ENCODE data around the gene AFF3. TPM values are rescaled to one million over a fixed set of nuclear protein-coding genes. Genes with fewer than 3 reads are reported as not detected.

The AFF3 gene
- polyA plus RNA-seq, 1 donor (not counting 4 experiments of a cell fraction or from before 2014, with no cell fraction given) = not detected

DNA sequence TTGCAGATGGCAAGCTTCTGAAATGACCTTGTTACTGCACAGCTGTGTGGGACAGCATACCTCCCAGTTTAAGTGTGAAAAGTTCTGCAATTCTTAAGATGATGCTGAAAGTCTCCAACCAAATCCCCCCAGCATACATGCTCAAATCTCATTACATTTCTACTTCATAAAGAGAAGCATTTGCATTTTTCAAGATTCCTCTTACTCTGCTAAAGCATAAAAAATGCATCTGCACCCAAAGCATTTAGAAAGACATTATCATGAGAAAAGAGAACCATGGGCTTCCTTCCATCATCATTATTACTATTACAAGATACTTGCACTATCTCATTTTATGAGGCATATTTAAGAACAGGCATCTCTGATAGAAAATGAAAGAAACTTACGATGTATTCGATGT, 415.7 kb downstream of the AFF3 start:
- no peak for FAIRE-seq
- no peak overlapping the region for H2AFZ ChIP-seq (ENCODE audit: control insufficient read depth, low read length)

DNA sequence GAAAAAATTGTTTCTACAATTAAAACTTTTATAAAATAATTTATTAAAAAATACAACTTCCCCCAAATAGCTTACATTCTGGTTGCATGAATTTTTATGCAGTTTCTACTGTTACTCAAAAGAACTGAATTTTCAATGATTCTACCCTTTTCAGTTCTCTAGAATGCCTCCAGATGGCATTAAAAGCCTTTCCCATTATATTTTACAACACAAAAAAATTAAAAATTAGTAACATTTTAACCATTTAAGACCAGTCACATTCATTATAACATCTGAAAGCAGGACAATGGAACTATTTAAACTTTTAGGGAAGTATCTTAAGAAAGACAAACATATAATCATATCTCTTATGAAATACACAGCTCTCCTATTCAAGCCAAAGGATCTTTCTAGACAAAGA, 416.6 kb downstream of the AFF3 start:
- Histone ChIP-seq H2AFZ (ENCODE audit: control insufficient read depth, low read length) (no peak overlapping the region), H3K27me3 (ENCODE audit: control insufficient read depth, extremely low read depth, insufficient read depth, low read length) (no peaks in the 10 kb centered on the region), H3K27ac (ENCODE audit: control insufficient read depth, insufficient read depth, low read length) (no peak overlapping the region), H3K9me3 (ENCODE audit: control insufficient read depth, low read depth, low read length) (no peaks in the 10 kb centered on the region), H3K4me1 (ENCODE audit: control insufficient read depth, extremely low read depth, insufficient read depth, low read length) (no peaks in the 10 kb centered on the region), H4K20me1 (ENCODE audit: control insufficient read depth, extremely low read depth, insufficient read depth, low read length) (no peaks in the 10 kb centered on the region), H3K9me1 (ENCODE audit: control insufficient read depth, extremely low read depth, insufficient read depth, low read length) (no peaks in the 10 kb centered on the region), H3K36me3 (ENCODE audit: control insufficient read depth in 2 of 2, extremely low read depth in 1 of 2, insufficient read depth in 2 of 2, low read length in 2 of 2) (no peaks in the 10 kb centered on the region), H3K9ac (ENCODE audit: control insufficient read depth, extremely low read depth, insufficient read depth, low read length) (no peak overlapping the region), H3K4me2 (ENCODE audit: control insufficient read depth, extremely low read depth, insufficient read depth, low read depth, low read length) (no peak overlapping the region), H3K4me3 (ENCODE audit: control insufficient read depth in 2 of 3, extremely low read depth in 1 of 3, insufficient read depth in 2 of 3, low read depth in 1 of 3, low read length in 3 of 3) (no peak overlapping the region), H3K79me2 (ENCODE audit: control insufficient read depth, insufficient read depth, low read length) (no peaks in the 10 kb centered on the region)
- dilution Hi-C loops (cut with MboI; ENCODE audit: extremely low pct_ligation_motif_present, low sequenced_read_pairs) = no loop called here
- no peak for FAIRE-seq
- TF ChIP-seq, protein P1, sequence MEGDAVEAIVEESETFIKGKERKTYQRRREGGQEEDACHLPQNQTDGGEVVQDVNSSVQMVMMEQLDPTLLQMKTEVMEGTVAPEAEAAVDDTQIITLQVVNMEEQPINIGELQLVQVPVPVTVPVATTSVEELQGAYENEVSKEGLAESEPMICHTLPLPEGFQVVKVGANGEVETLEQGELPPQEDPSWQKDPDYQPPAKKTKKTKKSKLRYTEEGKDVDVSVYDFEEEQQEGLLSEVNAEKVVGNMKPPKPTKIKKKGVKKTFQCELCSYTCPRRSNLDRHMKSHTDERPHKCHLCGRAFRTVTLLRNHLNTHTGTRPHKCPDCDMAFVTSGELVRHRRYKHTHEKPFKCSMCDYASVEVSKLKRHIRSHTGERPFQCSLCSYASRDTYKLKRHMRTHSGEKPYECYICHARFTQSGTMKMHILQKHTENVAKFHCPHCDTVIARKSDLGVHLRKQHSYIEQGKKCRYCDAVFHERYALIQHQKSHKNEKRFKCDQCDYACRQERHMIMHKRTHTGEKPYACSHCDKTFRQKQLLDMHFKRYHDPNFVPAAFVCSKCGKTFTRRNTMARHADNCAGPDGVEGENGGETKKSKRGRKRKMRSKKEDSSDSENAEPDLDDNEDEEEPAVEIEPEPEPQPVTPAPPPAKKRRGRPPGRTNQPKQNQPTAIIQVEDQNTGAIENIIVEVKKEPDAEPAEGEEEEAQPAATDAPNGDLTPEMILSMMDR (optimal IDR thresholded peaks at IDR 0.05 in 1 of 3, IDR thresholded peaks at IDR 0.05 in 1 of 3, conservative IDR thresholded peaks at IDR 0.05 in 1 of 3; ENCODE audit: extremely low read depth in 1 of 3, insufficient read depth in 2 of 3, low read length in 3 of 3) = no peak
- TF ChIP-seq EZH2 (IDR thresholded peaks at IDR 0.05; ENCODE audit: low read length) = no peak
- DNase-seq (ENCODE audit: low read depth, low spot score) = no peak

More for the DNA sequence above, 415.7 kb downstream of the AFF3 start:
- Histone ChIP-seq H3K4me3 (ENCODE audit: control insufficient read depth in 2 of 3, extremely low read depth in 1 of 3, insufficient read depth in 2 of 3, low read depth in 1 of 3, low read length in 3 of 3) (no peak overlapping the region), H3K9me3 (ENCODE audit: control insufficient read depth, low read depth, low read length) (no peaks in the 10 kb centered on the region), H3K27me3 (ENCODE audit: control insufficient read depth, extremely low read depth, insufficient read depth, low read length) (no peaks in the 10 kb centered on the region), H3K79me2 (ENCODE audit: control insufficient read depth, insufficient read depth, low read length) (no peaks in the 10 kb centered on the region), H3K9me1 (ENCODE audit: control insufficient read depth, extremely low read depth, insufficient read depth, low read length) (no peaks in the 10 kb centered on the region), H3K36me3 (ENCODE audit: control insufficient read depth in 2 of 2, extremely low read depth in 1 of 2, insufficient read depth in 2 of 2, low read length in 2 of 2) (no peaks in the 10 kb centered on the region), H3K9ac (ENCODE audit: control insufficient read depth, extremely low read depth, insufficient read depth, low read length) (no peak overlapping the region), H4K20me1 (ENCODE audit: control insufficient read depth, extremely low read depth, insufficient read depth, low read length) (no peaks in the 10 kb centered on the region), H3K4me1 (ENCODE audit: control insufficient read depth, extremely low read depth, insufficient read depth, low read length) (no peaks in the 10 kb centered on the region), H3K4me2 (ENCODE audit: control insufficient read depth, extremely low read depth, insufficient read depth, low read depth, low read length) (no peak overlapping the region), H3K27ac (ENCODE audit: control insufficient read depth, insufficient read depth, low read length) (no peak overlapping the region)
- no peak for DNase-seq (ENCODE audit: low read depth, low spot score)
- no peak for TF ChIP-seq EZH2 (IDR thresholded peaks at IDR 0.05; ENCODE audit: low read length)
- TF ChIP-seq, protein P1 (optimal IDR thresholded peaks at IDR 0.05 in 1 of 3, IDR thresholded peaks at IDR 0.05 in 1 of 3, conservative IDR thresholded peaks at IDR 0.05 in 1 of 3; ENCODE audit: extremely low read depth in 1 of 3, insufficient read depth in 2 of 3, low read length in 3 of 3) = no peak
- dilution Hi-C loops (cut with MboI; ENCODE audit: extremely low pct_ligation_motif_present, low sequenced_read_pairs) = no loop called here

Data from keratinocyte (primary cell).